GM10248 (cell line): ENCODE data around the gene PKD1L1.

Experiments
- CTCF ChIA-PET: fragments of 300-600 bp; sonication (Branson Sonifier 250); formaldehyde crosslinking; extraction: SDS; loops from one replicate; lab custom pipeline; 2021; ENCODE audit warnings: antibody characterized with exemption; lab: Yijun Ruan, JAX
- POLR2A ChIA-PET: fragments of 350-650 bp; sonication (Branson Sonifier 250); formaldehyde crosslinking; extraction: SDS; loops from one replicate; lab custom pipeline; 2020; ENCODE audit warnings: antibody characterized with exemption; lab: Yijun Ruan, JAX
- DNase-seq: peaks from one replicate; pipeline ENCODE4 v3.0.0; 2012; ENCODE audit errors: extremely low spot score
- TF ChIP-seq, protein P1 (sequence below): IDR thresholded peaks from 2 replicates; pipeline ENCODE4 v1.5.1; 2012; ENCODE audit warnings: mild to moderate bottlenecking, low read depth; ENCODE audit errors: extremely low read depth, missing control alignments, control extremely low read depth

PKD1L1 gene

DNA sequence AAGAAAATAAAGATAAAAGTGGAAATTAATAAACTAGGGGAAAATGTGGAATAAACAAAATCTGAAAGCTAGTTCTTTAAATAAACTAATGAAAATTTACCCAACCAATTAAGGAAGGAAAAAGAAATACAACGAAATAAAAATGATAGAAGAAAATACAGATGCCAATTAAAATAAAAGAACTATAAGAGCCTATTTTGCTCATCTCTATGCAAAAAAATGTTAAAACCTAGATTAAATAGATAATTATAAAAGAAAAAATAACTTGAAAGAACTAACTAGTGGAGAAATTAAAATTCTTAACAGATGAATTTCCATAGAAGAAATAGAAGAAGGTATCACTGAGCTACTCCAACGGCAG lies 32.7 kb downstream of the PKD1L1 start:
- POLR2A ChIA-PET: no interaction called here
- TF ChIP-seq, protein P1, sequence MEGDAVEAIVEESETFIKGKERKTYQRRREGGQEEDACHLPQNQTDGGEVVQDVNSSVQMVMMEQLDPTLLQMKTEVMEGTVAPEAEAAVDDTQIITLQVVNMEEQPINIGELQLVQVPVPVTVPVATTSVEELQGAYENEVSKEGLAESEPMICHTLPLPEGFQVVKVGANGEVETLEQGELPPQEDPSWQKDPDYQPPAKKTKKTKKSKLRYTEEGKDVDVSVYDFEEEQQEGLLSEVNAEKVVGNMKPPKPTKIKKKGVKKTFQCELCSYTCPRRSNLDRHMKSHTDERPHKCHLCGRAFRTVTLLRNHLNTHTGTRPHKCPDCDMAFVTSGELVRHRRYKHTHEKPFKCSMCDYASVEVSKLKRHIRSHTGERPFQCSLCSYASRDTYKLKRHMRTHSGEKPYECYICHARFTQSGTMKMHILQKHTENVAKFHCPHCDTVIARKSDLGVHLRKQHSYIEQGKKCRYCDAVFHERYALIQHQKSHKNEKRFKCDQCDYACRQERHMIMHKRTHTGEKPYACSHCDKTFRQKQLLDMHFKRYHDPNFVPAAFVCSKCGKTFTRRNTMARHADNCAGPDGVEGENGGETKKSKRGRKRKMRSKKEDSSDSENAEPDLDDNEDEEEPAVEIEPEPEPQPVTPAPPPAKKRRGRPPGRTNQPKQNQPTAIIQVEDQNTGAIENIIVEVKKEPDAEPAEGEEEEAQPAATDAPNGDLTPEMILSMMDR: no peak
- no peak for DNase-seq
- CTCF ChIA-PET: interaction anchor here (0.7 to 2.7 kb wide), 3 partner anchors 15 to 195 kb away, joined by 3 to 9 read pairs (median 3); no protein-coding TSS in a partner anchor

DNA sequence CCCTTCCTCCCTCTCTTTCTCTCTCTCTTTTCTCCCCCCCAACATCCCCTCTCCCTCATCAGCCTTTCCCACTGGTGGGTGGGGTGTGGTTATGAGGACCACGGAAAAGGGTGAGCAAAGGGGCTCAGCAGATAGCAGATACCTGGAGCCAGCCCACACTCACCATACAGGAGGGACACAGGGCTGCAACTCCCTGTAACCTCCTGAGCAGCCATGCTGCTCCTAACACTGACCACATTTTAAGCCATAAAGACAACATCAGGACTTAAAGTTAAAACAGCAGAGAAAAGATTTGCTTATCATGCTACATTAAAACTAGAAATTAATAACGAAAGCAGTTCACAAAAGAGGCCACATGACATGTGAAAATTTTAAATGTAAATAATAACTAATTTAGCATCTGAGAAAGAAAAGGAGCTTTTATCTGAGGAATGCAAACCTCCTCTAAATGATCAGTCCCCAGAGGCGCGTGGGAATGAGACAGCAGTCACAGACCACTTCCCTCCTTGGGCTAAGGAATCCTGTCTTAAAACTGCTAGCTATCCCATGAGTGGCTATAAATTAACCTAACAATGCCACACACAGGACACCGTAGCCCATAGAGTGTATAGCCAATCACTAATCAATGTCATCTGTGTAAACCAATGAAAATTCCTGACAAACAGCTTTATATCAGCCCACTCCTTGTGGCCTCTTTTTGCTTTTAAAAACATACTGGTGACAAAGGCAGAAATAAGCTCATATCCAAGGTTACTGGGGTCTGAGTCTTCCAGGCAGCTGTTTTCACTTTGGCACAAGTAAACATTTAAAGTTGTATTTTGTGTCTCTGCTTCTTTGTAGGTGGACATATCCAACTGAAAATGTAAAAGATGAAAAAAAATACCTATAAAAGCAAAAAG lies 33.3 kb downstream of the PKD1L1 start:
- ChIA-PET POLR2A (no interaction called here), CTCF (interaction anchor here (0.7 to 1.2 kb wide), 2 partner anchors 17 to 195 kb away, joined by 3 read pairs; no protein-coding TSS in a partner anchor)
- TF ChIP-seq, protein P1: no peak
- no peak for DNase-seq

DNA sequence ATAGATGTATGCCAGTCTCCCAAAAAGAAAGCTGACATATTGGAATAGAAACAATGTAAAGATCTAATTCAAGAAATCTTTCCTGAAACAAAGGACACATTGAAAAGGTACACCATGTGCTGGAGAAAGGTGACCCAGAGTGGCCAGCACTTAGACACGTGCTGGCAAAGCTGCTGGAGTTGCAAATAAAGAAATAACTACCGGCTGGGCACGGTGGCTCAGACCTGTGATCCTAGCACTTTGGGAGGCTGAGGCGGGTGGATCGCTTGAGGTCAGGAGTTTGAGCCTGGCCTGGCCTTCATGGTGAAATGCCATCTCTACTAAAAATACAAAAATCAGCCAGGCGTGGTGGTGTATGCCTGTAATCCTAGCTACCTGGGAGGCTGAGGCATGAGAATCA lies 35.9 kb downstream of the PKD1L1 start:
- ChIA-PET CTCF (interaction anchor here (1.6 kb wide), 1 partner anchor 32 kb away, joined by 4 read pairs; no protein-coding TSS in a partner anchor), POLR2A (no interaction called here)
- TF ChIP-seq, protein P1: no peak
- DNase-seq: no peak

DNA sequence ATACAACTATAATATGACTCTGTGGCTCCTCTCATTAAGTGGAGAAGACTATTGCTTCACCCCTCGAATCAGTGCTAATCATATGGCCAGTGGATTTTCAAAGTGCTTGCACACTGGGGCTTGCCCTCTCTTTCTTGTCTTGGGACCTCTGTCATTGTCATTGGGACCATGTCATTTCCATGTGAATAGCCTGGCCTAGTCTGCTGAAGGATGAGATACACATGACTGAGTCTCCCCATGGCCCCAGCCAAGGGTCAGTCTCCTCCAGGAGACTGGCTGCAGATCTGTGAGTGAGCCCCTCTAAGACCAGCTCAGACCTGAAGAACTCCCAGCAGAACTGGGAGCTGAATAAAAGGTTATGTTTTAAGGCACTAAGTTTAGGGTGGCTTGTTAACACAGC lies 39.5 kb downstream of the PKD1L1 start:
- ChIA-PET POLR2A (no interaction called here), CTCF (interaction anchor here (1.0 to 1.2 kb wide), 2 partner anchors 10 to 29 kb away, joined by 3 read pairs; no protein-coding TSS in a partner anchor)

DNA sequence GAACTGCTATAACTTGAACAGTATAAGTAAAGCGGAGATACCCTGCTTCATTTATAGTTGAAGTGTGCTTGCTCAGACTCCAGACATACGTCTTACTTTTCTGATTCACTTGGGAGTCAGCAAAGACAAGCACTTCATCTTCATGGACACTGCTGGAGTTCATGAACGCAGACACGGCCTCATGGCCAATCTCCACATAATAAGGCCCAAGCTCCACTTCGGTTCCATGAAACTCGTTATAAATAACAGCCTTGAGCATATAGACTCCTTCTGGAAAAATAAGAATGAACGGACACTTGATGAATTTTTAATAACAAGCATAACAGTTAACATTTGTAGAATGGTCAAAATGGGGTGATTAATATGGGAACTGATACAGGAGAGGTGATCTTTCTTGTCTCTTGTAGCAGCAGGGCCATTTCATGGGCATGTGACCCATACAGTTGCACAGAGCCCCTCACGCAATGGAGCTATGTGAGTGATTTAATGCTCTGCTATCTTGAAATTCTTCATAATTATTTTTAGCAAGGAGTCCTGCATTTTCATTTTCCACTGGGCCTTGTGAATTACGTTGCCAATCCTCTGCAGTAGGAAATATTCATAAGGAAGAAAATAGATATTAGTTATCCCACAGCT lies 40.2 kb downstream of the PKD1L1 start:
- POLR2A ChIA-PET: no interaction called here
- TF ChIP-seq, protein P1: no peak
- CTCF ChIA-PET: interaction anchor here (1.0 to 1.2 kb wide), 2 partner anchors 11 to 30 kb away, joined by 3 read pairs; no protein-coding TSS in a partner anchor
- no peak for DNase-seq

More for the DNA sequence above, 39.5 kb downstream of the PKD1L1 start:
- TF ChIP-seq, protein P1: no peak
- no peak for DNase-seq

DNA sequence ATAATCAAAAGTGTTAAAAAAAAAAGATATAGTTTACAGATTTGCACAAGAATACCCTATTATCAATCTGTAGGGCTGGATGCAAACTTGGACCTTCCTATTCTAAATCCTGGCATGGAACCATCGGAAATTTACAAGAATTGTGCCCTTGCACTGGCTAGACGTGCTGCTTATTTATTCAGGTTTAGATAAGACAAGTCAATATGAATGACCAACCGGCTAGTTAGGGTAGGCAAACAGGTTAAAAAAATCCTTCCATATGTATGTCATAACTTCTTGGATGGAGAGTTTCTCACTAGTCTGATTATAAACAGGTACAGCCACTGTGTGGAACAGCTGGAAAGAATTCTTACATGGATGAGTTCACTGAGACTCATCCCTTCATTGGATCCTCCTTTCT lies 41.4 kb downstream of the PKD1L1 start:
- TF ChIP-seq, protein P1: no peak
- CTCF ChIA-PET: no interaction called here
- DNase-seq: no peak
- POLR2A ChIA-PET: no interaction called here
